Stomach smooth muscle (tissue), 2 donors: ENCODE measurements around the gene TRHDE.
A peak's percentile ranks its signal among the peaks of the same experiment; 100 is the strongest.

Source experiments
- H3K27ac ChIP-seq: one replicate; pipeline ENCODE4 v1.7.0; 2013; ENCODE audit warnings: mild to moderate bottlenecking, low read length, inconsistent platforms
- H3K27me3 ChIP-seq, 2 donors: one replicate each; pipeline ENCODE4 v1.7.0; 2013; ENCODE audit warnings: low read length in 2 of 2; ENCODE audit not compliant: insufficient read depth in 2 of 2, control insufficient read depth in 1 of 2
- H3K36me3 ChIP-seq, 2 donors: one replicate each; pipeline ENCODE4 v1.7.0; 2013; ENCODE audit warnings: low read length in 2 of 2; ENCODE audit not compliant: control insufficient read depth in 2 of 2, insufficient read depth in 2 of 2
- H3K4me1 ChIP-seq: one replicate; pipeline ENCODE4 v1.7.0; 2013; ENCODE audit warnings: low read length; ENCODE audit not compliant: control insufficient read depth, insufficient read depth
- H3K4me3 ChIP-seq, 2 donors: one replicate each; pipeline ENCODE4 v1.7.0; 2013; ENCODE audit warnings: low read length in 2 of 2
- H3K9ac ChIP-seq, 2 donors: one replicate each; pipeline ENCODE4 v1.7.0; 2013; ENCODE audit warnings: low read length in 2 of 2, mild to moderate bottlenecking in 1 of 2
- H3K9me3 ChIP-seq, 2 donors: one replicate each; pipeline ENCODE4 v1.7.0; 2013; ENCODE audit warnings: low read length in 2 of 2; ENCODE audit not compliant: control insufficient read depth in 2 of 2
- donor health status: healthy.
- donor health status: Pancreatic carcinoma.

Gene TRHDE

DNA sequence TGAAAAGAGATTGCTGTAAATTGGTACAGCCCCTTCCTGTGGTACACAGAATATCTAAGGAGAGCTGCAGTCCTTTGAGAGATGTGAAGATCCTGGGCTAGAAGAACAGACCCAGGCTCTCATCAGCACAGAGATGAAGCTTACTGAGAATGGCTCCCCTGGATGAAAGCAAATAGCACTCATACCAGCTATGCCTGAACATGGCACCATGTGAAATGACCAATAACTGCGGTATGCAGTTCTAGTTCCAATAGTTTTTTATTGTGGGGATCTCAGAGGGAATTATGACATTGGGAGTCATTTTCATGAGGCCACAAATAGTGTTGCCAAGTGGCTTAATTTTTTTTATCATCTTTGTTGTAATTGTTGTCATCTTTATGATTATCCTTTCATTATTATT is 15.4 kb upstream of the TRHDE start:
- Histone ChIP-seq H3K27ac (no peak overlapping the region), H3K27me3 (no peaks in the 10 kb centered on the region), H3K4me1 (no peaks in the 10 kb centered on the region), H3K9me3 (no peaks in the 10 kb centered on the region), H3K36me3 (no peaks in the 10 kb centered on the region), H3K4me3 (no peak overlapping the region), H3K9ac (no peak overlapping the region)

- Histone ChIP-seq H3K27ac (no peak overlapping the region), H3K36me3 (no peaks in the 10 kb centered on the region), H3K9me3 (no peaks in the 10 kb centered on the region), H3K4me1 (no peaks in the 10 kb centered on the region), H3K9ac (no peak overlapping the region), H3K27me3 (no peaks in the 10 kb centered on the region), H3K4me3 (no peak overlapping the region)
Measured at GRCh38 chr12:72261885-72262284, 10.3 kb upstream of the TRHDE start.

- Histone ChIP-seq H3K9ac (no peak overlapping the region), H3K27ac (no peak overlapping the region), H3K4me3 (no peak overlapping the region), H3K4me1 (no peaks in the 10 kb centered on the region), H3K36me3 (no peaks in the 10 kb centered on the region), H3K27me3 (peaks cover 0 to 5% of the 10 kb centered on the region in 2 donors), H3K9me3 (no peaks in the 10 kb centered on the region)
Measured at GRCh38 chr12:72264548-72265175, 7.5 kb upstream of the TRHDE start.

DNA sequence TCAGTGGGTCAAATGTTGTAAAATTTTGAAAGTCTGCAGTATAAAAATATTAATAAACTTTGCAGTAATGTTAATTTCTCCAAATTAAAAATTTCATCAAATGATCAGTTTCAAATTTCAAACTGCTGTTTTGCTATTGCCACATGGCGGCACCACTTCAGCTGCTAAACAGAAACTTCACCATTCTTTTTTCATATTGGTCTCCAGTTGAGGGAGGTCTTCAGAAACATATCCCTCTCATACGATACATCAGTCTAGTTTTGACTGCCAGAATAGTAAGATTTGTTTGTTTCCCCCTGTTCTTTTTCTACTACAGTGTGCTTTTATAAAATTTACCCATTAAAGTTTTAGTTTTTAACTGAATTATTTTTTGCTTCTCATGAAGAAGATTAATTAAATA is 4.2 kb upstream of the TRHDE start:
- Histone ChIP-seq H3K27ac (no peak overlapping the region), H3K9me3 (no peaks in the 10 kb centered on the region), H3K9ac (no peak overlapping the region), H3K4me3 (no peak overlapping the region), H3K27me3 (peaks cover 9 to 18% of the 10 kb centered on the region in 2 donors), H3K4me1 (peaks cover 12% of the 10 kb centered on the region), H3K36me3 (no peaks in the 10 kb centered on the region)

GRCh38 chr12:72268386-72268785 is 3.8 kb upstream of the TRHDE start:
- Histone ChIP-seq H3K4me1 (peaks cover 16% of the 10 kb centered on the region), H3K27me3 (peaks cover 11 to 22% of the 10 kb centered on the region in 2 donors), H3K27ac (no peak overlapping the region), H3K9ac (no peak overlapping the region), H3K4me3 (no peak overlapping the region), H3K9me3 (no peaks in the 10 kb centered on the region), H3K36me3 (no peaks in the 10 kb centered on the region)

GRCh38 chr12:72269491-72269890 is 2.7 kb upstream of the TRHDE start:
- Histone ChIP-seq H3K36me3 (no peaks in the 10 kb centered on the region), H3K9ac (no peak overlapping the region), H3K27ac (no peak overlapping the region), H3K4me1 (peaks cover 20% of the 10 kb centered on the region), H3K27me3 (peaks cover 21 to 34% of the 10 kb centered on the region in 2 donors), H3K4me3 (no peak overlapping the region), H3K9me3 (no peaks in the 10 kb centered on the region)

- Histone ChIP-seq H3K4me1 (peaks cover 20% of the 10 kb centered on the region), H3K27me3 (peaks cover 24 to 40% of the 10 kb centered on the region in 2 donors), H3K9me3 (no peaks in the 10 kb centered on the region), H3K27ac (no peak overlapping the region), H3K4me3 (no peak overlapping the region), H3K9ac (no peak overlapping the region), H3K36me3 (no peaks in the 10 kb centered on the region)
Measured at GRCh38 chr12:72270246-72270645, 1.9 kb upstream of the TRHDE start.

DNA sequence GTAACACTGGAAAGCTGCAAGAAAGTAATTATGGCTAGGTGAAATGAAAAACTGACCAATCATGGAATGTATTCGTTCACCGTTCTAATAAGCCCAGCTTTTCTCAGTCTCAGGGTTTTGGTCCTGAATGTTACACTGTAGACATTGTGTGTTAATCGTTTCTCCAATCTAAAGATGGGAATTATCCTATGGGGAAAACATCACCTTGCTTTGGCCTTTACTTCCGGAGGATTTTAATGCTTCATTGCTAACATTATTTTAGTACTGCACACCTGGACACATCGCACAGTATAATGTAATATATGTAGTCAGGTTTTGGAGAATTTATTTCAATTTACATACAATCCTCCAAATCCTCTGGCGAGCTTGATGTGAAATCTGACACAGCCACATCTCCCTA is 1.2 kb upstream of the TRHDE start:
- peaks cover 24 to 43% of the 10 kb centered on the region in 2 donors for H3K27me3 ChIP-seq
- peaks cover 20% of the 10 kb centered on the region for H3K4me1 ChIP-seq
- H3K36me3 ChIP-seq = no peaks in the 10 kb centered on the region
- H3K4me3 ChIP-seq = peak overlapping the region in 1 of 2 donors; percentile 80
- H3K9ac ChIP-seq = no peak overlapping the region
- H3K27ac ChIP-seq = no peak overlapping the region
- no peaks in the 10 kb centered on the region for H3K9me3 ChIP-seq

- Histone ChIP-seq H3K4me3 (peak overlapping the region; percentile 79 to 80), H3K9ac (peak overlapping the region in 1 of 2 donors; percentile 24), H3K4me1 (peaks cover 20% of the 10 kb centered on the region), H3K36me3 (no peaks in the 10 kb centered on the region), H3K9me3 (no peaks in the 10 kb centered on the region), H3K27me3 (peaks cover 24 to 46% of the 10 kb centered on the region in 2 donors), H3K27ac (no peak overlapping the region)
Measured at GRCh38 chr12:72271451-72272090, 599 bp upstream of the TRHDE start.

DNA sequence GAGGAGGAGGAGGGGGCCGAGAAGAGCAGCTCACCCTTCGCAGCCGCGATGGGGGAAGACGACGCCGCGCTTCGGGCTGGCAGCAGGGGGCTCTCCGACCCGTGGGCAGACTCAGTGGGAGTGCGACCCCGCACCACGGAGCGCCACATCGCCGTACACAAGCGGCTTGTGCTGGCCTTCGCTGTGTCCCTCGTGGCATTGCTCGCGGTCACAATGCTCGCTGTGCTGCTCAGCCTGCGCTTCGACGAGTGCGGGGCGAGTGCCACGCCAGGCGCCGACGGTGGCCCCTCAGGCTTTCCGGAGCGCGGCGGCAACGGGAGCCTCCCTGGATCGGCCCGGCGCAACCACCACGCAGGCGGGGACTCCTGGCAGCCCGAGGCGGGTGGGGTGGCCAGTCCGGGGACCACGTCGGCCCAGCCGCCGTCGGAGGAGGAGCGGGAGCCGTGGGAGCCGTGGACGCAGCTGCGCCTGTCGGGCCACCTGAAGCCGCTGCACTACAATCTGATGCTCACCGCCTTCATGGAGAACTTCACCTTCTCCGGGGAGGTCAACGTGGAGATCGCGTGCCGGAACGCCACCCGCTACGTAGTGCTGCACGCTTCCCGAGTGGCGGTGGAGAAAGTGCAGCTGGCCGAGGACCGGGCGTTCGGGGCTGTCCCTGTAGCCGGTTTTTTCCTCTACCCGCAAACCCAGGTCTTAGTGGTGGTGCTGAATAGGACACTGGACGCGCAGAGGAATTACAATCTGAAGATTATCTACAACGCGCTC is 745 bp downstream of the TRHDE start:
- no peaks in the 10 kb centered on the region for H3K36me3 ChIP-seq
- peaks cover 20% of the 10 kb centered on the region for H3K4me1 ChIP-seq
- no peak overlapping the region for H3K27ac ChIP-seq
- peak overlapping the region; percentile 48 to 80 for H3K4me3 ChIP-seq
- no peaks in the 10 kb centered on the region for H3K9me3 ChIP-seq
- peaks cover 24 to 46% of the 10 kb centered on the region in 2 donors for H3K27me3 ChIP-seq
- H3K9ac ChIP-seq = no peak overlapping the region

GRCh38 chr12:72273499-72273837 is 1.3 kb downstream of the TRHDE start:
- no peaks in the 10 kb centered on the region for H3K9me3 ChIP-seq
- H3K27ac ChIP-seq = no peak overlapping the region
- H3K27me3 ChIP-seq = peaks cover 24 to 46% of the 10 kb centered on the region in 2 donors
- peaks cover 20% of the 10 kb centered on the region for H3K4me1 ChIP-seq
- H3K4me3 ChIP-seq = peak overlapping the region; percentile 48 to 80
- H3K36me3 ChIP-seq = no peaks in the 10 kb centered on the region
- H3K9ac ChIP-seq = no peak overlapping the region
